HG03159 (cell line): ENCODE data around the gene UBE2L6.

Experiments used
- ATAC-seq: cut with Tn5 transposase; IDR thresholded peaks from one replicate; pipeline ENCODE4 v1.9.1; 2021; ENCODE audit warnings: mild to moderate bottlenecking, moderate library complexity; ENCODE audit not compliant: unreplicated experiment

Gene UBE2L6

DNA sequence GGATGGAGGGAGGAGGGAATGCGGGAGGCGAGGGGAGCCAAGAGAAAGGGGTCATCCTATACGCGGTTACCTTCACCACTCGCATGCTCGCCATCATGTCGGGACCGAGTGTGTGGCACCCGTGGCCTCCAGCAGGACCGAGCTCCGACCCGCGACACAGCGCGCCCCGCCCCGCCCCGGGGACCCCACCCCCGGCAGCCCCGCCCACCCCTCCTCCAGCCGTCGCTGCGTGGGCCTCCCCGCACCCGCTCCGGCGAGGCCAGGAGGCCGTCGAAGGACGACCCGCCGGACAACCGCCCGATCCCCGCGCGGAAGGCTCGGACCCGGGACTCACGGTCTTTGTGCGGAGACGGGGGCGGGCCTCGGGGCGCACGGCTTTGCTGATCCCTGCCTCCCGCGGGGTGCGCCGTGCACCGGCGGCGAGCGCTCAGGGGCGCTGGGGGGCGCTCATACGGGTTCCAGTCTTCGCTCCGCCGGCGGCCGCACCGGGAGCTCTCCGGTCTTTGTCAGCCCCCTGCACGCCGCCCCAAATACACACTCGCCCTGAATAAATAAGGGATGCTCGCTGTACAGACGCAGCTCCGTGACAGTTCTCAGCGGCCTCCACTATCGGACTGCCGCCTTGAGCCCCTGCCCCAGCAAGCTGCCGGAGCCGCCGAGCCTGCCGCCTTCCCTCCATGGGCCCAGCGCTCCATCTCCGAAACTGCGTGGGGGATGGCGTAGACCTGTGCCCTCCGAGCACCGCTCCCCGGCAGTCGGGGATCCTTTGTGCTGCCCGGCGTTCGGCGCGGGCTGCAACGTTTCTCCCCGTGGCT is at the start of gene UBE2L6:
UBE2L6 (minus strand) TSS at position 158 of the 815 bp plus-strand sequence; CDS start at position 97, 61 bp downstream.
- ATAC-seq, result peak; percentile 73

DNA sequence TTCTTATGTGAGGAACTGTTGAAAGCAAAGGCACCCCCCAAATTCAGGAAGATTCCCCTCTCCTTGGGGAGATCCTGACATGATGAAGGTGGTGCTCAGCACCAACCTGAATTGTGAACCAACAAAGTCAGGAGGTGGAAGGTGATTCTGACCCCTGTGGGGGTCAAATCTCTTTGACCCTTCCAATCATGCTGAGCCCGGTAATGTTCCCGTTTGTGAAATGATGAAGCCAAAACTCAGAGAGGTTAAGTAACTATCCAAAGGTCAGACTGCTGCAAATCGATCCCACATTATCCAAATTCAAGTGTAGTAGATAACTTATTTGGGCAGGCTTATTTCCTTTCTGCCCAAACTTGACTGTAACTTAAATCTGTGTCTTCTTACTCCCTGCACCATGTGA is 49.1 kb upstream of the UBE2L6 start:
- no peak for ATAC-seq

DNA sequence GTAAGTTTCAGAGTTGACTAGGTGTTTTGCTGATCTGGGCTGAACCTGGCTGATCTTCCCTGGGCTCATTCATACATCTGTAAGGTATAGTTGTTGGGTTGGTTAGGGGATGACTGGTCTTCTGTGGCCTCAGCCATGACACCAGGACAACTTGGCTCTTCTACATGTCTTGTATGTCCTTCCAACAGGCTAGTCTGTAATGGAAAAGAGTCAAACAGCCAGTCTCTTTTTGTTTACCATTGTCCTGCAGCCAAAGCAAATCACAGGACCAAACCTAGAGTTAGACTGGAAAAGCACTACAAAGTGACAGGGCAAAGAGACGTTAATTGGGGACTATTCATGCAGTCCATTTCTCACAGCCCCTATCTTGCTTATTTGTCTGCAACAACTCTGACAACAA is 47.8 kb upstream of the UBE2L6 start:
- no peak for ATAC-seq

DNA sequence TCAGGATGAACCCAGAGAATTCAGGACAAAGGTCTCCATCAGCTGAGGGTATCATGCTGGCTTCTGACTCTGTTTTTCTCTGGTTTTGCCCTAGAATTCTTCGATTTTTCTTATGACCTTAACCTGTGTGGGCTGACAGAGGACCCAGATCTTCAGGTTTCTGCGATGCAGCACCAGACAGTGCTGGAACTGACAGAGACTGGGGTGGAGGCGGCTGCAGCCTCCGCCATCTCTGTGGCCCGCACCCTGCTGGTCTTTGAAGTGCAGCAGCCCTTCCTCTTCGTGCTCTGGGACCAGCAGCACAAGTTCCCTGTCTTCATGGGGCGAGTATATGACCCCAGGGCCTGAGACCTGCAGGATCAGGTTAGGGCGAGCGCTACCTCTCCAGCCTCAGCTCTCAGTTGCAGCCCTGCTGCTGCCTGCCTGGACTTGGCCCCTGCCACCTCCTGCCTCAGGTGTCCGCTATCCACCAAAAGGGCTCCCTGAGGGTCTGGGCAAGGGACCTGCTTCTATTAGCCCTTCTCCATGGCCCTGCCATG is 46.8 kb upstream of the UBE2L6 start:
- no peak for ATAC-seq

DNA sequence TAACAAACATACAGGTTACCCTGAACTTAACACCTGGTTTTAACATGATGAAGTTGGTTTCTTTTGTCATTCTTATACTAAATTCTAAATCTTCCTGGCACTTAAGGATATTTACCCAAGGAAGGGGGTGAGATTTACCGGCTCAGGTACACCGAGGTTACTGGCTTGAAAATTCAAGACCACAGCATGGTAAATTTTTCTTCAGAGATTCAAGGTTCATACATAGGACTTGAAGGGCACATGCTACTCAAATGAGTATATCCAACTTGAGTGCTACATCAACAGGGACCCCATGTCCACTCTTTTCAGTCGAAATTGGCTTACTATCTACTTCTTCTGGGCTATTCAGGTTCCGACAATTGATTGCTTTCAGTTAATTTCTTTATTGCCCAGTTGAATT is 42.7 kb upstream of the UBE2L6 start:
- ATAC-seq, result no peak

DNA sequence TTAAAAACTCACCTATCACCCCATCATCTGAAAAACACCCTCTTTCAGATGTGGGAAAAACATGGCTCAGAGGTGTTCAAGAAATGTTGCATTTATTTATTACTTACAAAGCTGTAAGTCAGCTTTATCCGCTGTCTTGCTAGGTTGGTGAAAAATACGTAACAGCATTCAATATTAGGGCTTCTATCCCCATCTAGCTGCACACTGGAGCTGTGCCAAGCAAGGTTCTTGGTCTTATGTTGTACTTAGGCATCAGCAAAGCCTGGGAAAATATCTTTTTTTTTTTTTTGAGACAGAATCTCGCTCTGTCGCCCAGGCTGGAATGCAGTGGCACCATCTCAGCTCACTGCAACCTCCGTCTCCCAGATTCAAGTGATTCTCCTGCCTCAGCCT is 37.6 kb upstream of the UBE2L6 start:
- no peak for ATAC-seq

DNA sequence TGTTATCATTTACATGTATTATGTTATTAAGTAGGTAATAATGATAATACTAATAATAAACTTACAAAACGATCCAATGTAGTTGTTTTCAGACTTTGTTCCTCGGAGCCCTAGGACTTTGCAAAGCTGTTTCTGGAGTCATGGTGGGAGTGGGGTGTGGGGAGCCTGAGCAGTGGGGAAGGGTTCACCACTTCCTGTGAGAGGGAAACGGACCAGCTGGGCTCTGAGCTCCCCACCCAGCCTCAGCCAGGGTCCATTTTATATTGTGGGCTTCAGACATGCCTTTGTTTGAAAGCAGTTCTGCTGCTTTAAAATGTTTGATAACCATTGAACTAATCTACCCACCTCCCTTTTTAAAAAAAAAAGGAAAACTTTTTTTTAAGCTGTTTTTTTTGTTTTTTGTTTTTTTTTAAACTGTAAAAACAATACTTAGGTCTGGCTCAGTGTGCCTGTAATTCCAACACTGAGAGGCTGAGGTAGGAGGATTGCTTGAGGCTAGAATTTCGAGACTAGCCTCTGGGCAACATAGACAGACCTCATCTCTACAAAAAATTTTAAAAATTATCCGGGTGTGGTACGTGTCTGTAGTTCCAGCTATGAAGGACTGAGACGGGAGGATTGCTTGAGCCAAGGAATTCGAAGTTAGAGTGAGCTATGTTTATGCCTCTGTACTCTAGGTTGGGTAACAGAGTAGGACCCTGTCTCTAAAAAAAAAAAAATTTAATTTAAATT is 37.0 kb upstream of the UBE2L6 start:
- ATAC-seq, result no peak

DNA sequence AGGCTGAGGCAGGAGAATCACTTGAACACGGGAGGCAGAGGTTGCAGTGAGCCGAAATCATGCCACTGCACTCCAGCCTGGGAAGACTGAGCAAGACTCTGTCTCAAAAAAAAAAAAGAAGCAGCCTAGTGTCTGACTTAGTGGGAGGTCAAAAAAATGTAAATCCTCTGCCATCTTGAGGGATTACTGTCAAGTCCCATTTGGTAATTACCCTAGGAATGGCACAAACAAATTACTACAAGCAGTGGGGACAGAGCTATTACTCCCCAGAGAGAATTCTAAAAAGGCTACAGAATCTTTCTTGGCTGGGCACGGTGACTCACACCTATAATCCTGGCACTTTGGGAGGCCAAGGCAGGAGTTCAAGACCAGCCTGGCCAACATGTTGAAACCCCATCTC is 33.8 kb upstream of the UBE2L6 start:
- ATAC-seq, result no peak

DNA sequence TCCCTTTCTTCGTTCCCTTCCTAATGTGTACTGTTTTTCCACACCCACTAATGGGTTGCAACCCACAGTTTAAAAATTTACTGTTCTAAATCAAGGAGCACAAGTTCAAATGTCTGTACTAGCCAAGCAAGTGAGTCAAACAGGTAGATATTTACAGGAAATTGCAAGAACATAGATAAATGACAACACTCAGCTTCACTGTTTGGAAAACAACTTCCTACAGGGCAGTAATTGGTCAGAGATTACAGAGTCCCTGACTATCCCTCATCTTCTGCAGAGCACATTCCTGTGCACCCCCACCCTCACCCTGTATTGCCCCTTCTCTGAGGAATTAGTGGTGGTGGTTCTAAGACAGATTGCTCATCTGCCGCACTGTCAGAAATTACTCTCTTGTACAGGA is 31.9 kb upstream of the UBE2L6 start:
- ATAC-seq, result no peak

DNA sequence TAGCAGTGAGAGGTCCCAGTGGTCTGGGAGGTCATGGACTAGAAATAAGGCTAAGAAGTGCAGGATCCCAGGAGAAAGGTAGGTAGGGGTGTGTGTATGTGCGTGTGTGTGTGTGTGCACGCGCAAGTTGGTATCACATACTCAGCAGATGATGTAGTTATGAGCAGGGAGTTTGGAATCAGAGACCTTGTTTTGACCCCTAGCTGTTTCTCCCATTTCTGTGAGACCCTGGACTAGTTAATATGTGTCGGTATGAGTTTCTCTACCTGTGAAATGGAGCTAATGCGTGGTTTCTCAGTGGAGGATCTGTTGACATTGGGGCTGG is 31.3 kb upstream of the UBE2L6 start:
- no peak for ATAC-seq

DNA sequence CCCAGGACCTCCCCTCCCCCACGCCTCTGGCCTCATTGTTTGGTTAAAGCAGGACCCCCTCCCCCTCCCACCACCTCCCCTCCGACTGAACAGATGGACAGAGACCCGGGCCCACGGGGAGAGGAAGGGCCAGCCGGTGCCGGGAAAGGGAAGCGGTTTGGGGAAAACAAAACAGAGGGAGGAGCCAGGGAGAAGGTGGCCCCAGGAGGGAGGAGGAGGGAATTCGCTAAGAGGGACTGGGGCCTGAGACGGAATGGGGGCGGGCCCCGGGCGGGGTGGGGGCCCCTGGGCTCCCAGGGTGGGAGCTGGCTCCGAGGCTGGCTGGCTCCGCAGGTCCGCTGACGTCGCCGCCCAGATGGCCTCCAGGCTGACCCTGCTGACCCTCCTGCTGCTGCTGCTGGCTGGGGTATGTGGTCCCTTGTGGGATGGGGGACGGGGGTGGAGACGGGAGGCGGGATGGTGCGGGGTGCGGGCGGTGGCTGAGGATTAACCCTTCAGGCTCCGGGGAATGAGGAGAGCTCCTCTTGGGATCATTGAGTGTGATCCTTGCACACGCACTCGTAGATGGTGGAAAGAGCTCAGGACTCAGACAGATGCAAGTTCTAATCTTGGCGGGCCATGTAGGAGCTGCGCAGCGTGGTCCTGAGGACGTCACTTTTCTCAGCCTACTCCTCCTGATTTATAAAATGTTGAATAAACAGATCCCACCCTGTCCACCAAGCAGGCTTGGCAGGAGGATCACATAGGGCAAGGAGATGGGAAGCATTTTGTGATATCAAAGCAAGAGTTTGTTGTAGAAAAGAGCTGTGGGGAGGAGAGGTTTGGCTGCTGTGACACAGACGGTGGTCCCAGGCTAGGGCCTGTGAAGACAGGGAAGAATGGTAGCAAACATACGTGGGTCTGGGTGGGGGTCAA is 30.7 kb upstream of the UBE2L6 start:
- no peak for ATAC-seq

DNA sequence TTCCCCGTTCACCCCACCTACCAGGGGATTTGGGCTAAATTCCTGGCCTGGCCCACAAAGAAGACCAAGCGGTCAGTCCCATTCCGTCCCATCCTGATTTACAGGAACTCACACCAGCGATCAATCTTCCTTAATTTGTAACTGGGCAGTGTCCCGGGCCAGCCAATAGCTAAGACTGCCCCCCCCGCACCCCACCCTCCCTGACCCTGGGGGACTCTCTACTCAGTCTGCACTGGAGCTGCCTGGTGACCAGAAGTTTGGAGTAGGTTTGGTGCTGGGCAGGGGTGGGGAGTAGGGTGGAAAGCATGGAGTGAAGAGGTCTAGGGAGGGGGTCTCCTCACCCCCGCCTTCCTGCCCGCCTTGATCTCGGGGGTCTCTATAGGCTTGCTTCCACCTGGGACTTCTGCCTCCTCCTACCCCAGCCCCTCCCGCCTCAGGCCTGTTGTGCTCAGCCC is 30.0 kb upstream of the UBE2L6 start, which contains the start of gene SERPING1:
SERPING1 (plus strand) TSS at position 225 of the 455 bp plus-strand sequence. CDS start 586 bp downstream, outside the sequence.
- no peak for ATAC-seq

DNA sequence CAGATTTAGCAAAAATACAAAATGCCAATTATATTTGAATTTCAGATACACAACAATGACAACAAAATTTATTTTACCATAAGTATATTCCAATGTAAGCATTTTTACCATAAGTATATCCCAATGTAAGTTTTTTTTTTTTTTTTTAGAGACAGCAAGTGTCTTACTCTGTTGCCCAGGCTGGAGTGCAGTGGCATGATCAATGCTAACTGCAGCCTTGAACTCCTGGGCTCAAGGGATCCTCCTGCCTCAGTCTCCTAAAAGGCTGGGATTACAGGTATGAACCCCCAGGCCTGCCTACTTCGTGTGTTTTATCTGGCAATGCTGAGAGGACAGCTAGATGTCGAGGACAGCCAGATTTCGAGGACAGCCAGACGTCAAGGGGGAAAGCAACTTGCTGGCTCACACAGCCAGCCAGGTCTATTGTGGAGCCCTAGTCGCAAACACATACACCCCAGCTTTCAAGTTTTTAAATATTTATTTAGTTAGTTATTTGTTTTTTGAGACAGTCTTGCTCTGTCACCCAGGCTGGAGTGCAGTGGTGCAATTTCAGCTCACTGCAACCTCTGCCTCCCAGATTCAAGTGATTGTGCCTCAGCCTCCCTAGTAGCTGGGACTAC is 28.9 kb upstream of the UBE2L6 start:
- no peak for ATAC-seq

DNA sequence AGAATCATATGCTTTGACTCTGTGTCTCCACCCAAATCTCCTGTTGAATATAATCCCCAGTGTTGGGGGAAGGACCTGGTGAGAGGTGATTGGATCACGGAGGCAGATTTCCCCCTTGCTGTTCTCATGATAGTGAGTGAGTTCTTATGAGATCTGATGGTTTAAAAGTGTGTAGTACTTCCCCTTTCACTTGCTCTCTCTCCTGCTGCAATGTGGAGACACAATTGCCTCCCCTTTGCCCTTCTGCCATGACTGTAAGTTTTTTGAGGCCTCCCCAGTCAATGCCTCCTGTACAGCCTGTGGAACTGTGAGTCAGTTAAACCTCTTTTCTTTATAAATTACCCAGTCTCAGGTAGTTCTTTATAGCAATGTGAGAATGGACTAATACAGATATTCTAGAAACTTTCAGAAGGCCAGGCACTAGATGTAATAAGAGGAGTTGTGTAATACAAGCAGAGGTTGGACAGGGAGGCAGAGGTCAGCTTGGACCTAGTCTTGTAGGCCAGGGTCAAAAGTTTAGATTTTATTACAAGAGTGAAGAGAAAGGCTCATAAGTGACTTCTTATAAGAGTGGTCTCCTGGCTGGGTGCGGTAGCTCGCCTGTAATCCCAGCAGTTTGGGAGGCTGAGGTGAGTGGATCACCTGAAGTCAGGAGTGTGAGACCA is 20.7 kb upstream of the UBE2L6 start:
- no peak for ATAC-seq

DNA sequence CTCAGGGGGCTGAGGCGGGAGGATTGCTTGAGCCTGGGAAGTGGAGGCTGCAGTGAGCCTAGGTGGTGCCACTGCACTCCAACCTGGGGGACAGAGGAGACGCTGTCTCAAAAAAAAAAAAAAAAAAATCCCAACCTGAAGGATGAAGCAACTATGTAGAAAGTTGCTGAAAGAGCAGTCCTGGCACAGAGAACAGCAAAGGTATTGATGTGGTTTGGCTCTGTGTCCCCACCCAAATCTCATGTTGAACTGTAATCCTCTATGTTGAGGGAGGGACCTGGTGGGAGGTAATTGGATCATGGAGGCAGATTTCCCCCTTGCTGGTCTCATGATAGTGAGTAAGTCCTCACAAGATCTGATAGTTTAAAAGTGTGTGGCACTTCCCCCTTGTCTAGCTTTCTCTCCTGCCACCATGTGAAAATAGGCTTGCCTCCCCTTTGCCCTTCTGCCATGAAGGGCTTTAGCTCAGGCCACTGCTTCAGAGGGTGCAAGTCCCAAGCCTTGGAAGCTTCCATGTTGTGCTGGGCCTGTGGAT is 19.3 kb upstream of the UBE2L6 start:
- no peak for ATAC-seq

DNA sequence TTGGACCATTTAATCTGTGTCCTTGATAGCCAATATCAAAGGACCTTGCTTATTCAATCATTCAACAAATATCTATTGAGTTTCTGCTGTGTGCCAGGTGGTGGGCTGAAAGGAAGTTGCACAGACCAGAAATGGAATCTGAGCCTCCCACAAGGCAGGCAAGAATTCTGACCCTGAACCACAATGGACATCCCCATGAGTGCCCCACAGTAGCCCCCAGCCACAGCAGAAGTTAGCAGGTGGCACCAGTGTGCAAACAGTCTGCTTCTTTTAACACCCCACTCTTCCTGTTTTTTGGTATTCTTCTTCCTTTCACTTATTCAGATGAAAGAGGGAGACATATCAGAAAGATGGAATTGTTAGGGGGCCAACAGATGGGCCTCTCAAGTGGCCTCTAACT is 17.8 kb upstream of the UBE2L6 start:
- no peak for ATAC-seq

DNA sequence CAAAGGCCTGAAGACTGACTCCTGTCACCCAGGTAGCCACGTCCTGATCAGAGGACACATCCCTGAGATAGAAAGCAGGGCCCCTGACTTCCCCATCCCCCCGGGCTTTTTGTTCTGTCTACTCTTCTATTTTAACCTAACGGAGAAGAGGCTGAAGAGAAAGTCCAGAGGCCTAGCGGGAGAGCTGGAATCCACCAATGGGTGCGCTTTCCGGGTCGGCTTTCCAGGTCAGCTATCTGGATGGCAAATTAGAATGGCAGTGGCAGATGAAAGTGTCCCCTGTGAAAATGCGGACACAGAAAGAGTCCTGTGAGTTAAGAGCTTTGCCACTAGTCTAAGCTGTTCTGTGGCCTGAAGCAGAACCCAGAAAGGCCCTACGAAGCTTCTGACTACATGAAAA is 16.9 kb upstream of the UBE2L6 start:
- no peak for ATAC-seq

DNA sequence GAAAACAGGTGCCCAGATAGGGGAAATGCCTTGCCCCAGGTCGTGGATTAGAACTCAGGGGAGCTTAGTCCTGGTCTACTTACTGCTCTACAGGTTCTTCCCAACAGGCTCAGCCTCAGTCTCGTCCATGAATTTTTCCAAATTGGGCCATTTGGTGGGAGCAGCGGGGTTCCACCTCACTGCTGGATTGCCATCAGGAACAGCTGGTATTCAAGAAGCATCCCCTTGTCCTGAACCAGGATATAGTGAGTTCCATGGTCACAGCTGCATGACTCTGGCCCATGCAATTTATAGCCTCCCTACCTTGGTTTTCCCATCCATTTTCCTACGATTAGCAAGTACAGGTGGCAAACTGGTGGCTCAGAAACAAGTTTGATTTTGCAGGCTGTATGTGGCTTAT is 6.6 kb upstream of the UBE2L6 start:
- no peak for ATAC-seq

DNA sequence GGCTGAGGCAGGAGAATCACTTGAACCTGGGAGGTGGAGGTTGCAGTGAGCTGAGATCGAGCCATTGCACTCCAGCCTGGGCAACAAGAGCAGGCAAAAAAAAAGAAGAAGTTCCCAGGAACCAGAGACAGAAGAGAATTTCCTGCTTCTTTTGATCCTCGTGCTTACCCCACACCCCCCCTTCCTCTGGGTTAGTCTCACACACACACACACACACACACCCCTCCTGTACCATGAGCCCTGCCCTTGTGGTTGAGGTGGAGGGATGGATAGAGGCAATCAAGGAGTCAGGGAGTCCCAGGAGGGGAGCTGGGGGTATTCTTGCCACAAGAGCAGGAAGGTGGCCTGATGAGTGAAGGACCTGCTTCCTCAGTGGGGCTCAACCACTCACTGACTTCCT is 4.1 kb upstream of the UBE2L6 start:
- ATAC-seq, result no peak

DNA sequence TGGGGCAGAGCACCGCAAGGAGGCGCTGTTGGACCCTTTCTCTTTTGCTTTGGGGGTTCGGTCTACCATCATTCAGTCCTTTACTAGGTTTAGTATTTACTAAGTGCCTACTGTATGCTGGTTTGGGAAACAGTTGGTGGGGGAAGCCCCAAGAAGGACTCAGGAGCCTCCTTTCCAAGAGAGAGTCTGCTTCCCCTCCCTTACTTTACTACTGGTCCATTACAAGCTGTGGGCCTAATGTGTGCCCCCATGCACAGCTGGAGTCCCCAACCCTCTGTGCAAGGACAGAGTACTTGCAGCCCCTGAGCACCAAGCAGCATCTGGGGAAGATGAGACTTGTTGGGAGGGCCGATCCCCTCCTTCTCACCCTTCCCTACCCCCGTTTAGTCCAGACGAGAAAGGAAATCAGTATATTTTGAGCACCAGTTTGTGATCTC is 876 bp upstream of the UBE2L6 start:
- peak; percentile 2 for ATAC-seq
